Measurements from ENCODE around the gene SLC25A33.

The SLC25A33 gene

DNA sequence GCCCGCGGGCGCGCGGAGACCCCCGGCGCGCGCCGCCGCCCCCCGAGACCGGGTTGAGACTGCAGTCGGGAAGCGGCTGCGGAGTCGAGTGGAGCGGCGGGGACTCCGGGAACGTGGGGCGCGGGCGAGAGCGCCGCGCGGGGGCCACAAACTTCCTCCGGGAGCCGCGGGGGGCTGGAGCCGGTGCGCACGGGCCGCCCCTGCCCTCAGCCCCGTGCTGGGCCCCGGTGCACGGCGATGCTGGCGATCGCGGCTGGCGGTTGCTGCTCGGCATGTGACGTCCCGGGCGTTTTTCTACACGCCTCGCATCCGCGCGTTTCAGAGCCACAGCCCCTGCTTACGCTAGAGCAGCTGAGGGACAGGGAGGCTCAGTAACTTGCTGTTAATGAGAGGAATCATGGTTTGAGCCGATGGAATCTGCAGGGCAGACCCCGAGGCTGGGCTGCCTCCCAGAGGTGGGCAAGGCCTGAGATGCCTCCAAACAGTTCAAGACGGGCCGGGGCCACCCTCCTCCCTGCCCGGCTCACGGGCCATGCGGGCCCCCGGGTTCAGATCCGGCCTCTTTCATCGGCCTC lies 50.0 kb downstream of the SLC25A33 start:
- no peak for DNase-seq

DNA sequence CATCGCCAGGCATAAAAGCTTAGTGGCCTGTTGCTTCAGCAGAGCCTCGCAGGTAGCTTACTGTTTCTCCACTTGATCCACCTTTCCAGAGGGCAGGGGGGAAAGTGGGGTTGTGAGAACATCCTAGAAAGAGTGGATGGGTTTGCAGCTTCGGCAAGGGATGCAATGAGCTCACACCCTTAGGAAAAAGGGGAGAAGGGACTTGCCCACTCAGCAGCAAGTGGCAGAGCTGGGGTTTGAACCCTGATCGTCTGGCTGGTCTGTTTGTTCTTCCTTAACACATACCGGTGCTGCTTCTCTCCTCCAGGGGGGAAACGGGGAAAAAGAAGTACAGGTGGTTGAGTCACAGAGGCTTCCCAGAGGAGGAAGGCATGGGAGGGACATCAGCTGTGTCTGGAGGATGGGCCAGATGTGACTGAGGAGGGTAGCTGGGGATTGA lies 50.5 kb downstream of the SLC25A33 start:
- DNase-seq, result no peak

DNA sequence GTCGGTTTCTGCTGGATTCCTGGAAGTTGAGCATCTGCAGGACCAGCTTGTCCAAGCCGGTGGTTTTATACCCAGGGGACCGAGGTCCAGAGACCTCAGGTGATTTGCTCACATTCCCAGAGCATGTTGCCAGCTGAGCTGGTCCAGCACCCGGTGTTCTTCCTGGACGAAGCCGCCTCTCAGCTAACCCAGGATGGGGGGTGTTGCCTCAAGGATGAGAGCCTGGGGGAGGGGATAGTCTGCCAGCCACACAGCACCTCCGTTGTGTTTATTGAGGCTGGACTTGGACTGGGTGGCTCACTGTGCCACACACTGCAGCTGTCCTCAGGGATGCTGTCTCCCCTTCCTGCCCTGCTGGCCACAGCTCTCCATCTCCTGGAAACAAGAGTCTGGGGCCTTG lies 50.9 kb downstream of the SLC25A33 start:
- DNase-seq, result no peak

DNA sequence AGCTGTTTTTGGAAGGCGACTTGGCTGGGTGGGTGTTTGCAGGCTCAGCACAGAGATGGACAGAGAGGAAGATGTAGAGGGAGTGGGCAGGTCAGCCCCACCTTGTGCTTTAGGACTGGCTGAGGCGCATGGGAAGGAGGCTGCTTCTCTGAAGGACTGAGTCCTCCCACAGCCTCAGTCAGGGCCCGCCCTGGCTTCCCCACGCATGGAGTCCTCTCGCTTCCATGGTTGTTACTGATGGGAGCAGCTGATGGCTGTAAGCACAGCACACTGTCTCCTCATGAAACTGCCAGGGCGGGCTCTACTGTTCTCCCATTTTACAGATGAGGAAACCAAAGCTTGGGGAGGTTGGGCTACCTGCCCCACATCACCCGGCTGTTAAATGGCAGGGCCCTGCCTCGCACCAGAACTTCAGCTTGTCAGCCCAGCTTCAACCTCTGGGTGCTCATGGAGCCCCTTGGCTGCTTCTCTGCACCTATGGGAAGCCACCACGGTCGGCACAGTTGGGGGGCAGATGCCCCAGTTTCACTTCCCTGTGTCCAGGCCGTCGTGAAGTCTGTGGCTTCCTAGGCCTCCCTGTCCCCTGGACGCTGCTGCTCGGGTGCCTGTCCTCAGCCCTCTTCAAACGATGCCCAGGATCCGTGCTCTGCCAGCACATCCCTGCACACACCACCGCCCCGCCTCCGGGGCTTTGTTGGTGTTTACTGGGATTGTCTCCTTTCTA lies 51.8 kb downstream of the SLC25A33 start:
- DNase-seq, result no peak

DNA sequence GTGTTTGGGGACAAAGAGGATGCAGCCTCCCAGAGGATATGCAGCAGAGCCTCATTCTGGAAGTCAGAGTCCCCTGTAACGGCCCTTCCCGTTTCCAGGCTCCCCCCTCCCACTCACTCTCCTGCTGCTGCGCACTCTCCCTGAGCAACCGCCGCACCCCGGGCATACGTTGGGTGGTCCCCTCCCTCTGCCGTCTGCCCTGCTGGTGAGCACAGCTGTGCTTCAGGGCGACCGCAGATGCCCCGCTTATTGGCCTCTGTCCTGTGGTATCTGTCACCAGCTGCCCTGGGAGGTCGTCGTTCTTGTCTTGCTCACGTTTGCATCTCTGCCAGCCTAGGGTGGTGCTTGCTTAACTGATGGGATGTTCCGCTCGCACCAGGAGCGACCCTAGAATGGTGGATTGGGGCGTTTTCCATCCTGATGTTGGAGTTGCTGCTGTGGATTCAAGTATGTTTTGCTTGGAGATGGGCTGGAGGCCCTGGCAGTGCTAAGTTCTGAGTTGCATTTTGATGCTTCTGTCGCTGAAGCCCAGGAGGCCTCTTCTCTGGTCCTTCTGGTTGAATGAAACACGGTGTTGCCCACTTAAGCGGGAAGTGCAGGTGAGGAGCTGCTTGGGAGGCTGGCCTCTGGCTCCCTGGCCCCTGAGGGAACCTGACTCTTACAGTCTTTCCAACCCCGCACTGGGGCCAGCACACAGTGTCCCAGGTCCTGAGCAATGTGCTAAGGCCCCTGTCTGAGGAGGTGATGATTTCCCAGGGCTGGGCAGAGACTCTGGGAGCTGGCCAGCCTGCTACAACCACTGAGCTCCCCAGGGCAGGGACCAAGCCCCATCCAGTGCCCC lies 52.6 kb downstream of the SLC25A33 start:
- DNase-seq, result no peak

DNA sequence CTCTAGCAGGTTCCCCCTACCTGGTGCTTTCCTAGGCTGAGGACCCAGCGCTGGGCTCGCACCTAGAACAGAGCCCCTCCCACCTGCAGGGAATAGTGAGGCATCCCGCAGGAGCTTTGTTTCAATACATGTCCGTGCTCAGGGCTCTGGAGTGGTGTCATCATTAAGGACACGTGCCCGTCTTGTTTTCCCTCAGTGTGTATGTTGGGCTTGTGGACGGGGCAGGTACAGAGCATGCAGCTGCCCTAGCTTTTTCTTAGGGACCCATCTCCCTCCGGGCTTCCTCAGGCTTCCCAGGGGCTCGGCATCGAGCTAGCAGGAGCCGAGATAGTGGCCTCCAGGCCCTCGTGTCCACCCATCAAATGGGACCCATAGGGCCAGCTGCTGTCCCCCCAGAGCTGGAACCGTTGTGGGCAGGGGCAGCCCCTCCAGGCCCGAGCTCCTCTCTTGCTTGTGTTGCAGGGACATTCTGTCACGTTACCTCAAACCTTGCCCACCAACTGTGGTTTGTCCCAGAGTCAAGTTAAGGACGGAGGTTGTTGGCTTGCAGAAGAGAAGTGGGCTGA lies 53.3 kb downstream of the SLC25A33 start:
- DNase-seq, result no peak

DNA sequence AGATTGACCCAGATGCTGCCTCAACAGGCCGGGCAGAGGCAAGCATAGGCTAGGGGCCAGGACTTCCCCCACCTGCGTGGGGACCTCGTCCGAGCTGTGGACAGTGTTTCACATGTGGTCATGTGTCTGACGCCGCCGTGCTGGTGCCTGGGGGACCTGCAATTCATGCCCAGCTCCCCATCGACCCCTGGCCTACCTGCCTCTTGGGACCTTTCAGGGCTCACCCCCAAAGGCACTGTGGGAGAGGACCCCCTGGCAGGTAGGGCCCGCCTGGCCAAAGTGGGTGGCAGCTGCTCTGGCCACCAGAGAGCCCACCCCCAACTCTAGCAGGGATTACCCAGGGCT lies 53.9 kb downstream of the SLC25A33 start:
- no peak for DNase-seq

DNA sequence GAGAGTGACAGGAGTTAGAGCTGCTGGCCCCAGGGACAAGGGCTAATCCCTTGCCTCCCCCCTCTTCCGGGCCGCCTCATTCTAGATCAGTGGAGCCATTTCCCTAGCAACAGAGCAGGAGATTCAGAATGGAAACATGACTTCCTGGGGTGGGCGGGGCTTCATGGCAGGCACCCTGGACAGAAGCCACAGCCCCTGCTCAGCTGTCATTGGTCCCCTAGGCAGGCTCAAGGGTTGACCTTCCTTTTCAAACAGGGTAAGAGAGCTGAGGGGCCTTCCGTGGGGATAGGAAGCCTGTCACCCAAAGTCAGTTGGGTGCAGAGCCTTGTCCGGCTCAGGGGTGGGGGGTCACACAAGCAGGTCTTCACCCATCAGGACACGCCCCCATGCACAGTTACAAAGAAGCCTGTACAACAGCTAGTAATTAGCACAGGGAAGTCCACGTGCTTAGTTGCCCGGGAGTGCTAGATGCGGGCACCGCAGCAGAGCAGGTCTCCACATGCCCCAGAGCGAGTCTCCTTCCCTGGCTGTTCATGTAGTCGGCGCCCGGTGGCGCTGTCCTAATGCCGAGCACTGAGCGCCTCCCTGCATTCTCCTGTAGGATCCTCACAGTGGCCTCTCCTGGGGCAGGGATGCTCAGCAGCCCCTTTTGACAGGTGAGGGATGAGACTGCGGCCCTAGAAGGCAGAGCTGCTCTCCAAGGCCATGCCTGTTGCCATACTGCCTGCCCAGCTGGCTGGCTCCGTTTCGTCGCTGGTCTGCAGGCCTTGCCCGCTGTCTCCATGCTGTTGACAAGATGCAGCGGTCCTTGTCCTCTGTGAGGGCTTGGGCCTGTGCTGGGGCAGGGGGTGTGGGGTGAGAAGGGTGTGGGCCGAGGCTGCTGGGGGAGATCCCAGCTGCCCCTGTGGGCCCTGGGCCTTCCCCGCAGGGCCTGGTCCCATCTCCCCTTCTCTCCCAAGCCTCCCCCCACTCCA lies 54.5 kb downstream of the SLC25A33 start:
- peak; percentile 89 for DNase-seq

DNA sequence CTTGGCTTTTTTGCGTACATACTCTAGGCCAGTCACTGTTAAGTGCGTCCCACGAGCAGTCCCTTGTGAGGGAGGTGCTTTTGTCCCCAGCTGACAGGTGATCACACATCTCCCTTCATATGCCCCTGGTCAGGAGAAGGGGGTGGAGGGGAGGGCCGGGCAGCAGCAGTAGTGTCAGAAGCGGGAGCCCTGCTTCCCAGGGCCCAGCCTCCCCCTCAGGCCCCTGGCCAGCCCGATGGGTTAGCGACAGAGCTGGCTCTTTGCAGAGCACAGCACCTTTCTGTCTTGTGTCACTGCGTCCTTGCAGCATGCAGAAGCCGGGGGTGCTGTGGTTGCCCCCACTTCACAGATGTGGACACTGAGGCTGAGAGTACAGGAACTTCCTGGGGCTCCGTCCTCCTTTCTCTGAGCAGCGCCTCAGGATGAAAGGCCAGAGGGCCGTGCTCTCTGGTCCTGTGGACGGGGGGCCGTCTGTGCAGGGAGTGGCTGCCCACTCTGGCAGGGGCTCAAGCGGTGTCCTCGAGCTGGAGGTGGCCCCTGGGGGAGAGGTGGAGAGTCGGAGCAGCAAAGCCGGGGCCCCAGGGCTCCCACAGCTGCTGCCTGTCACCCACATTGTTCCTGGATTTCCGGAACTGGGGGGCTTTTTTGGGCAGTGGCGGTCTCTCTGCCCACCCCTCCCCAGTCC lies 55.3 kb downstream of the SLC25A33 start:
- DNase-seq, result no peak

DNA sequence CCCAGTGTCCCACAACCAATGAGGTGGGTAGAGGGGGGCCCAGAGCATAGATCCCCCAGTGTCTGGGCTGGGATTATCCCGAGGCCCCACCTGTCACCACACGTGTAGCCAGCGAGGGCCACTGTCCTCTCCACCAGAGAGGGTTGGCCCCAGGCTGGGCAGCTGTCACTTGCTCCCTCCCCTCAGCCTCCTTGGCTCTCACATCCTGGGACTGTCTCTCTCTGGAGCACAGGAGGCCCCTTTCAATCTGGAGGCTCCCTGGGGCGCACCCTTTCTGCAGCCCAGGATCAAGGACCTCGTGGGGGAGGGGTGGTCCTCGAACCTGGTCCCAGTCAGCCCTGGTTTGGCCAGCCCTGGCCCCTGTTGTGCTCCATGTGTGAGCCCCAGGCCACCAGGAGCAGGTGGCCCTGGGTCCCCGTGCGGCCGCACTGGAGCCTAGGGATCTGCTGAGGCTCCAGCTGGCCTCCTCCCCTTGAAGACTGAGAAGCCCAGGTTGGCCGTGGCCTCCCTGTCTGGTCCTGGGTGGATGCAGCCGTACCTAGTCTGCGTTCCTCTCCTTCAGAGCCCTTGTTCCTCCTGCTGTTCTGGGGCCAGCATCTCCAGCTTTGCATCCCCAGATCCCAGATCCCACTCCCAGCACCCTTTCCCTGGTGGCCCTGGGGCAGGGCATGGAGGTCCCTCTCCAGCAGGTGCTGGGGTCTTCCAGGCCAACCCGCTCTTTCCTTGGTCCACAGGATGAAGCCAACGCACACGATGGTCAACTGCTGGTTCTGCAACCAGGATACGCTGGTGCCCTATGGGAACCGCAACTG lies 56.1 kb downstream of the SLC25A33 start:
- DNase-seq, result no peak

DNA sequence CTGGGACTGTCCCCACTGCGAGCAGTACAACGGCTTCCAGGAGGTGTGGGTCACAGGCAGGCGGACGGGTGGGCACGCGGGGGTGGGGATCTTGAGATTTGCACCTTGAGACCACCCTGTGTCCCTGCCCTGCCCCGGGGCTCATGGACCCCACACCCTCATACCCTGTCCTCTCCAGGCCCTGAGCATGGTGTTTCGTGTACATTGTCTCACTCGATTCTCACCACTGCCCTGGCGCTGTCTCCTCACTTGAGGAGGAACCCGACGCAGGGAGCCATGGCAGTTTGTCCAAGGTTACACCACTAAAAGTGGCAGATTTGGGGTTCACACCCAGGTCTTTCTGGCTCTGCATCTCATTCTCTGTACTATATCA lies 56.7 kb downstream of the SLC25A33 start:
- DNase-seq, result no peak

DNA sequence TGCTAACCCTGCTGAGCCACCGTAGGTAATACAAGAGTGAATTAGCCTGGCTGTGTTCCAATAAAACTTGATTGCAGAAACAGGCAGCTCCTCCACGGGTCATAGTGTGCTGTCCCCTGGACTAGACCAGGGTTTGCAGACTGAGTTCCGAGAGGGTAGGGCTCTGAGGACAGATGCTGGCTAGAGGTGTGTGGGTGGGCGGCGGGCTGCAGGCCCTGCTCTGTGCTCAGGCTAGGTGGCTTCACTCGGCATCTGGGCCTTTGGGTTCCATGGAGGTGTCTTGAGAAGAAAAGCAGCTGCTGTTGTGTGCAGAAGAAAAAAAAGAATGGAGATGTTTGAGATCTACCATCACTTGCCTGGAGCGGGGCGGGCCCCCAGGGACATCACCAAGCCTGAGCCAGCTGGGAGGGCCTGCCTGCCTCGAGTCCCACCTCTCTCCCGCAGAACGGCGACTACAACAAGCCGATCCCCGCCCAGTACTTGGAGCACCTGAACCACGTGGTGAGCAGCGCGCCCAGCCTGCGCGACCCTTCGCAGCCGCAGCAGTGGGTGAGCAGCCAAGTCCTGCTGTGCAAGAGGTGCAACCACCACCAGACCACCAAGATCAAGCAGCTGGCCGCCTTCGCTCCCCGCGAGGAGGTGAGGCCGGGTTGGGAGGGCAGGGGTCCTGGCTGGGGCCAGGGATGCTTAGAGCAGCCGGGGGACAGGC lies 57.3 kb downstream of the SLC25A33 start:
- DNase-seq, result peak; percentile 55

DNA sequence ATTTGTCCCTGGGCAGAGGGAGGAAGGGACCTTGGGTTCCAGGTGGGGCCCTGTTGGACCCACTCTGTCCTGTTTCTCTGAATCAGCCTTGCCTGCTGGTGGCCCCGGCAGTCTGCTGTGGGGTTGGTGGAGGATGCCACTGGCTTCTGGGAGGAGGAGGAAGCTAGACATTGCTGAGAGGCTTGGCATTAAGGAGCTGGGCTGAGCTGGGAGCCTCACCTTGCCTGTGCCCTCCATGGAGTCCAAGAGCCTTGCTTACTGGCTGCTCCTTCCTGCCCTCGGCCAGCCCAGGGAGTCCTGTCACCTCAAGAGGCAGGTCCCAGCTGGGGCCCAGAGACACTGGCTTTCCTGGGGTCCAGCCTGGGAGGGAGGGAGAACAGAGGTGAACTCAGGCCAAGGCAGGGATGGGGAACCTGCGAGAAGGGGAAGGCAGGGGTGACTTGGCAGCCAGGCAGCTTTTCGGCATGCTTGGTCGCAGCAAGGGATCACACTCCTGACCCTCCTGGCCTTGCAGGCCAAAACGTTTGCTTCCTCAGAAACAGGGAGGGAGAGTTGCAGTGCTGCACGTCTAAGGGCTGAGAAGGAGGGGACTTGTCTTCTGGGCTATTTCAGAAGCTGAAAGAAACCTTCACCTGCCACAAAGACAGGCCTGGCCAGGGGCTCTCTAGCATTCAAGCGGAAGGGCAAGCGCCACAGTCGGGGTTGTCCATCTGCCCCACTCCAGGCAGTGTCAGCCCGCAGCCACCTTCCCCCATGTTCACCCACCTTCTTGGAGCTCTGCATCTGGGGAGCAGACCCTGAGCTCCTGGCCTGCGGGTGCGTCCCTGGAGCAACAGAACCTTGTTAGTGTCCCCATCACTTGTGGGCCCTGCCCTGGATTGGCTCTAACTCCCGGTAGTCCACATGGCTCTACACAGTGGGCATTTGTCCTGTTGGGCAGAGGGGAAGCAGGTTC lies 58.4 kb downstream of the SLC25A33 start:
- no peak for DNase-seq

DNA sequence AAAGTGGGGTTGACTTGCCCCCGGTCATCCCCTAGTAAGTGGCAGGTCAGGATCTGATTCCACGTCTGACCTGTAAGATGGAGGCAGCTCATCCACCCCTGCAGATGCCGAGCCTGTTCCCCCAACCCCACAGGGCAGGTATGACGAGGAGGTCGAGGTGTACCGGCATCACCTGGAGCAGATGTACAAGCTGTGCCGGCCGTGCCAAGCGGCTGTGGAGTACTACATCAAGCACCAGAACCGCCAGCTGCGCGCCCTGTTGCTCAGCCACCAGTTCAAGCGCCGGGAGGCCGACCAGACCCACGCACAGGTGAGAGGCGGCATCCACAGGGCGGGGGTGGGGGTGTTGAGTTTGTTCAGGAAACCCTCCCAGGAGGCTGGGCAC lies 59.0 kb downstream of the SLC25A33 start:
- no peak for DNase-seq

DNA sequence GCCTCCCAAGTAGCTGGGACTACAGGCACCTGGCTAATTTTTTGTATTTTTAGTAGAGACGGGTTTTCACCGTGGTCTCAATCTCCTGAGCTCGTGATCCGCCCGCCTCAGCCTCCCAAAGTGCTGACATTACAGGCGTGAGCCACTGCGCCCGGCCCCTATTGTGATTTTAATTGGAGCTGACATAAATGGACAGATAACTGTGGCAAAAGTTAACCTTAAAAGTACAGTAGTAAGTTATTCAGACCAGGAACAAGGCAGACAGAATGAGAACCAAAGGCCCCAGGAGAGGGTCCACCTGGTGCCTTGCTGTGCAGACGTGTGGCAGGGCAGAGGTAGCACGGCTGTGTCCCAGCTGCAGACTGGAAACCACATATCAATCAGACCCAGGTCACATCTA lies 60.5 kb downstream of the SLC25A33 start:
- DNase-seq, result no peak

DNA sequence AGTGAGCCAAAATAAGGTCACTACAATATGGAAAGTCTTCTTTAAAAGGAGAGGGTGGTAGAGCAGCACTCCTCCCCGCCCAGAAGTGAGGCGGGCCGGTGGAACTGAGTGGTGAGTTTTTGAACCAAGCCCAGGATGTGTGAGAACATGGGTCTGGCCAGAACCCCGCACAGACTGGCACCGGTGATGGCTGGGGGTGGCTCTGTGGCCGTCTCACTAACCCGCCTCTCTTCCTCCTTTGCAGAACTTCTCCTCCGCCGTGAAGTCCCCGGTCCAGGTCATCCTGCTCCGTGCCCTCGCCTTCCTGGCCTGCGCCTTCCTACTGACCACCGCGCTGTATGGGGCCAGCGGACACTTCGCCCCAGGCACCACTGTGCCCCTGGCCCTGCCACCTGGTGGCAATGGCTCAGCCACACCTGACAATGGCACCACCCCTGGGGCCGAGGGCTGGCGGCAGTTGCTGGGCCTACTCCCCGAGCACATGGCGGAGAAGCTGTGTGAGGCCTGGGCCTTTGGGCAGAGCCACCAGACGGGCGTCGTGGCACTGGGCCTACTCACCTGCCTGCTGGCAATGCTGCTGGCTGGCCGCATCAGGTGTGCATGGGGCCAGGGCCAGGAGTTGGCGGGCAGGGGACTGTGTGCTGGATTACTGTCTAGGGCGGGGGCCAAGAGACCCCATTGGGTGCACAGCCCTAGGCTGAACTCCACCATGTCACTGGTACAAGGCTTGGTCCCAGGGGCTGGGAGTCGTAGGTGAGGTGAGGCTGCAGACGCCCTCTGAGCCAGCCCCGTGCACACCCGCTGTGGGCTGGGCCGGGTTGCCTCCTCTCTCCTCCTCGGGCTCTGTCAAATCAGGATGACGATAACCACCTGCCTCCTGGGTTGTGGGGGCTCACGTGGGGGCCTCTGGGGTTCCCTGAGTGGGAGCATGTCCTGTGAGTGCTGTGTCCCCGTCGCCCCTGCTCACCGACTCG lies 61.9 kb downstream of the SLC25A33 start:
- DNase-seq, result no peak

DNA sequence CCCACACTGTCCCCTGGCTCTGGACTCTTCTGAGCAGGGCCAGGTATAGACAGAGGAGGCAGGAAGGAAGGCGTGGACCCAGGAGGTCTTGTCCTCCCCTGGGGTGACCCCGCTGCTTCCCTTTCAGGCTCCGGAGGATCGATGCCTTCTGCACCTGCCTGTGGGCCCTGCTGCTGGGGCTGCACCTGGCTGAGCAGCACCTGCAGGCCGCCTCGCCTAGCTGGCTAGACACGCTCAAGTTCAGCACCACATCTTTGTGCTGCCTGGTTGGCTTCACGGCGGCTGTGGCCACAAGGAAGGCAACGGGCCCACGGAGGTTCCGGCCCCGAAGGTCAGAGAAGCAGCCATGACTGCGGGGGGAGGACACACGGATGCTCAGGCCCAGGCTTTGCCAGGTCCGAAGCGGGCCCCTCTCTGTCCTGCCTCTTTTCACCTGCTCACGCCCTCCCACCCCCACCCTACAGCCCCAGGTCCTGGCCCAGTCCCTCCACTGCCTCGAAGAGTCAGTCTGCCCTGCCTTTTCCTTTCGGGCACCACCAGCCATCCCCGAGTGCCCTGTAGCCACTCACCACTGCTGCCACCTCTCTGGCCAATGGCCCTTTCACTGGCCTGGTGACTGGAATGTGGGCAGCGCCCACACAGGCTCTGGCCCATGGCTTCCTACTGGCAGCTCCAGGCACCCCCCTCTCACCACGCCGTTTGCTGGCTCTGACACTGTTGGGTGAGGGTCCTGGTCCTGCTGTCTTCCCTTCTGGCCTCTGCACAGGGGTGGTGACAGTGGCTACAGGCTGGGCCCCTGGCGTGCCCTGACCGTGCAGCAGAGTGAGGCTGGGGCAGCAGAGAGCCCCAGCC lies 62.9 kb downstream of the SLC25A33 start:
- peak; percentile 74 for DNase-seq
